ENCODE data around the gene PHC2. TPM values are rescaled to one million over a fixed set of nuclear protein-coding genes. Genes with fewer than 3 reads are reported as not detected.
"Not testable (repeated sequence)": the region's sequence is repeated elsewhere in the genome, so short reads cannot be mapped to it uniquely, and the experiment has no call there.

Gene PHC2
- total and polyA plus RNA-seq, 9 donors: 53.1 to 77.9 (median 69.4) TPM

DNA sequence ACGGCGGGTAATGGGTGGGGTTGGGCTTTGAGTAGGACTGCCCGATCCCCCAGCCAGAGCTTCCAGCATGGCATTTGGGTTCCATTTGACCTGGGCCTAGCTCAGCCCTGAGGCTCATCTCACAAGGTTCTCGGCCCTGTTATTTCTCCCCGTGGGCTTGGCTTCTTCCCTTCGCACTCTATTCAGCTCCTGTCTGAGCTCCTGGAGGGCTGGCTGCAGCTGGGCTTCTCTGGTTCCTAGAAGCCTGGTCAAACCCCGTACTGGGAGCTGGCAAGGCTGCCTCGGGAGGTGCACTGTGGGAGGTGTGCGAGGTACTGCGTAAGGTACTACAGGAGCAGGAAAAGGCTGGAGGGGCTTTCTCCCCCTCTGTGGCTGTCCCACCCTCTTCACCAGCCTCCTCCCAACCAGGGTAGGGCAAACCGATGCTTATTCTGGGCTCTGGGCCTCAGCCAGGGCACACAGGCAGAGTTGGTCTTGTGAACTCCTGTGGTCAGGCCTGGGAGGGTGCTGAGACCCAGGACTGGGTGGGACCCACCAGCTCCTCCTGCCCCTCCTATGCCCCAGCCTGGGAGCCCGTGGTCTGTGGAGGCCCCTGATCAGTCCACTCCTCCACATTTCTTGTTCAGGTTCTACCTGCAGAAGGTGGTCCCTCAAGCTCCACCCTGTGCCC lies 110.8 kb downstream of the PHC2 start:
- Histone ChIP-seq H3K27me3 (ENCODE audit: control insufficient read depth, insufficient read depth, low read length) (peaks cover 2% of the 10 kb centered on the region), H3K4me1 (ENCODE audit: control insufficient read depth, insufficient read depth, low read length) (no peaks in the 10 kb centered on the region), H3K4me3 (ENCODE audit: low read length) (no peak overlapping the region), H3K27ac (ENCODE audit: low read length) (no peak overlapping the region), H3K9me3 (replicated peaks; ENCODE audit: control insufficient read depth, low read depth, low read length) (no peaks in the 10 kb centered on the region), H3K36me3 (ENCODE audit: control insufficient read depth, insufficient read depth, low read length) (peaks cover 36% of the 10 kb centered on the region)
- WGBS (ENCODE audit: insufficient coverage): 57% methylated on average over 2 of the region's 12 CpGs
- DNase-seq: no peak

DNA sequence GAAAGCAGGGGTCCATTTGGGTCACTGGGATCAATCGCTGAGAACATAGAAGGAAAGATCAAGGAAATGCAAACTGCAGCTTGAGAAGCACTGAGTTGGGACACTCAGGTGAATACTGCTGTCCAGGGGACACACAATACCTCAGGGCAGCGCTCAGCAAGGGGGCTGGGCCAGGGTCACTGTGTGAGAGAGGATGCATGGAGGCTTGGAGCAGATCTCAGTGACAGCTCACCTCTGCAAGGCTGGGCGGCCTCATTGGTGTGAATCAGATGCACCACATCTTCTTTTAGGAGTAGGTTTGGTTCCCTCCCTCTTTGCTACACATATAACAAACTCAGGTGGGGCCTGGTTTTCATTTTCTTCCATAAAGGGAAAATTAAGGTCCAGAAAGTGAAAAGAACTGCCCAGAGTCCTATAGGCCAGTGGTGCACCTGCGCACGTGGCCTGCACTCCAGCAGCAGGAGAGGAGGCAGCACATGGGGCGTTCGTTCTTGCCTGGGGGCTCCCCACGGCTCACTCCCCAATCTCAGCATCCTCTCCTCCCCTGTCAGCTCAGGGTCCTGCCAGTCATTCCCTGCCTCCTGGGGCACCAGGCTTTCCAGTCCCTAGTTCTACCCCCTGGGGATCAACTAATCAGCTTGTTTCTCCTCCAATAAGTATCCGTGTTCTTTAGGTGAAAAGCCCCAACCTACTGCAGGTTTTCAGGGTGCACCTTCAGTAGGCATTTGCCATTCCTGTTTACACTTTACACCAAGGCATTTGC lies 111.5 kb downstream of the PHC2 start:
- H3K27ac ChIP-seq (ENCODE audit: low read length): no peak overlapping the region
- no peaks in the 10 kb centered on the region for H3K4me1 ChIP-seq (ENCODE audit: control insufficient read depth, insufficient read depth, low read length)
- no peak for DNase-seq
- H3K4me3 ChIP-seq (ENCODE audit: low read length): no peak overlapping the region
- WGBS (ENCODE audit: insufficient coverage): 80% methylated on average over 7 of the region's 9 CpGs
- H3K36me3 ChIP-seq (ENCODE audit: control insufficient read depth, insufficient read depth, low read length): peaks cover 29% of the 10 kb centered on the region
- H3K9me3 ChIP-seq (replicated peaks; ENCODE audit: control insufficient read depth, low read depth, low read length): no peaks in the 10 kb centered on the region
- peaks cover 2% of the 10 kb centered on the region for H3K27me3 ChIP-seq (ENCODE audit: control insufficient read depth, insufficient read depth, low read length)

DNA sequence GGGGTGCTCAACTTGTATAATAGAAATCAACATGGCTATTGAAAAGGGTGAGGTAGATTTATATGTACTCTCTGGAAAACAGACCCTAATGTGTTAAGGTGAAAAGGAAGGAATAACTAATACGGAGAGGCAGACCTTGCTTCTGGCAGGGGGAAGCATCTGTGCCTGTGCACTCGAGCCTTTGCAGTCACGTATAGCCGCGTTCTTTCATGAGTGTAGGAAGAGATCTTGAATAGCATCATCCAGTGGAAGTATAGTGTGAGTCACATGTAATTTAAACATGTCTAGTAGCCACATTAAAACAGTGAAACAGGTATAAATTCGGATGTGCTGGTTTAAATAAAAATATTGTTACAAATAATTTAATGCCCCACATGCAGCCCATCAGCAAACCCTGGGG lies 112.9 kb downstream of the PHC2 start:
- H3K27ac ChIP-seq (ENCODE audit: low read length): no peak overlapping the region
- H3K9me3 ChIP-seq (replicated peaks; ENCODE audit: control insufficient read depth, low read depth, low read length): no peaks in the 10 kb centered on the region

DNA sequence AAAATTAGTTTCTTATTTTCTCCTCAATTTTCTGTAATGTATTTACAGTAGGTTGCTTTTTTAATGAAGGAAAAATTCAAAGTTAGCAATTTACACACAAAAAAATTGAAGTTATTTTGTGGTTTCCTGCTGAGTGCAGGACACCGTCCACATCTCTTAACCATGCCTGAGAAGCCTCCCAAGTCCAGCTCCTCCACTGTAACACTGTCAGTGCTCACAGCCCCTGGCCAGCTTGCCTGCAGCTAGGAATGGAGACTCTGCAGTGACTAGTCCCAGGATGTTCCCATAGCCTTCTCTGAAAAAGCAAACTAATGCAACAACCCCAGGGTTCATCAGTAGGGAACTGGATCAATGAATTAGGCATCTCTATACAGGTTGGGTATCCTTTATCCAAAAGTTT lies 113.5 kb downstream of the PHC2 start:
- 60% methylated on average over 1 of the region's 1 CpG for WGBS (ENCODE audit: insufficient coverage)
- Histone ChIP-seq H3K4me1 (ENCODE audit: control insufficient read depth, insufficient read depth, low read length) (no peaks in the 10 kb centered on the region), H3K4me3 (ENCODE audit: low read length) (no peak overlapping the region), H3K27me3 (ENCODE audit: control insufficient read depth, insufficient read depth, low read length) (peaks cover 2% of the 10 kb centered on the region), H3K36me3 (ENCODE audit: control insufficient read depth, insufficient read depth, low read length) (peaks cover 9% of the 10 kb centered on the region), H3K27ac (ENCODE audit: low read length) (no peak overlapping the region), H3K9me3 (replicated peaks; ENCODE audit: control insufficient read depth, low read depth, low read length) (no peaks in the 10 kb centered on the region)
- no peak for DNase-seq

More for the DNA sequence above, 112.9 kb downstream of the PHC2 start:
- WGBS (ENCODE audit: insufficient coverage): 50% methylated on average over 1 of the region's 6 CpGs
- Histone ChIP-seq H3K4me1 (ENCODE audit: control insufficient read depth, insufficient read depth, low read length) (no peaks in the 10 kb centered on the region), H3K36me3 (ENCODE audit: control insufficient read depth, insufficient read depth, low read length) (peaks cover 15% of the 10 kb centered on the region), H3K27me3 (ENCODE audit: control insufficient read depth, insufficient read depth, low read length) (peaks cover 2% of the 10 kb centered on the region), H3K4me3 (ENCODE audit: low read length) (no peak overlapping the region)
- DNase-seq: no peak

DNA sequence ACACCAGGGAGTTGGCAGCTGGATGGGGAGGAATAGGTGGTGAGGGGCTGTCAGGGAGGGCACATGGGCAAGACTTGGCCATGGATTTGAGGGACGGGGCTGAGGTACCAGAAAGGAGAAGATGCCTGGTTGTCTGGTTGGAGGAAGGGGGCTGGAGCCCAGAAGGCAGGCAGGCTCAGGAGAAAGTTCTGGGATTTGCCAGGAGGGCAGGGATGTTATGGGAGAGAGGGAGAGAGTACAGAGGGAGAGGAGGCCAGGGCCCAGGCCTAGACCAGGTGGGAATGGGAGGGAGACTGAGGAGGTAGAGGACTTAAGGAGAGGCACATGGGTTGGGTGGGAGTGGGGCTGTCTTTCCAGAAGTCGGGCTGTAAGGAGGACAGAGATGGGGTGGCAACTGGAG lies 114.3 kb downstream of the PHC2 start:
- peaks cover 2% of the 10 kb centered on the region for H3K27me3 ChIP-seq (ENCODE audit: control insufficient read depth, insufficient read depth, low read length)
- no peaks in the 10 kb centered on the region for H3K9me3 ChIP-seq (replicated peaks; ENCODE audit: control insufficient read depth, low read depth, low read length)
- 72% methylated on average over 2 of the region's 2 CpGs for WGBS (ENCODE audit: insufficient coverage)
- H3K27ac ChIP-seq (ENCODE audit: low read length): no peak overlapping the region
- no peak overlapping the region for H3K4me3 ChIP-seq (ENCODE audit: low read length)
- peaks cover 6% of the 10 kb centered on the region for H3K36me3 ChIP-seq (ENCODE audit: control insufficient read depth, insufficient read depth, low read length)
- H3K4me1 ChIP-seq (ENCODE audit: control insufficient read depth, insufficient read depth, low read length): no peaks in the 10 kb centered on the region
- DNase-seq: no peak

DNA sequence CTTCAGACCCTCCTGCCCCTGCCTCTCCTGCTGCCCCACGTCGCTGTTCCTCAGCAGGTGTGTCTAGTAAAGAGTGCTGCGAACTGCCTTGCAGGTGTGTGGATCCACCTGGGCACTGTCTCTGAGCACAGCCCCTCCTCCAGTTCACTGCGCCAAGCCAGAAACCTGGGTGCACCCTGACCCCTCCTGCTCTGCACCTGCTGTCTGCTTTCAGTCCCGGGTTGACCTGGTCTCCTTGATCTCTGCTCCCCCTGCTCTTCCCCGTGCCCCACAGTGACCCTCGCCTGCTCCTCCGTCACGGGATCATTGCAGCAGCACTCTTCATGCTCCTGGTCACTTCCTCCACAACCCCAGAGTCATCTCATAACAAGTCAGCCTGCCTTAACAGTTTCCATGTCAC lies 116.5 kb downstream of the PHC2 start:
- Histone ChIP-seq H3K27me3 (ENCODE audit: control insufficient read depth, insufficient read depth, low read length) (peaks cover 2% of the 10 kb centered on the region), H3K36me3 (ENCODE audit: control insufficient read depth, insufficient read depth, low read length) (no peaks in the 10 kb centered on the region), H3K27ac (ENCODE audit: low read length) (no peak overlapping the region), H3K4me3 (ENCODE audit: low read length) (no peak overlapping the region), H3K9me3 (replicated peaks; ENCODE audit: control insufficient read depth, low read depth, low read length) (no peaks in the 10 kb centered on the region), H3K4me1 (ENCODE audit: control insufficient read depth, insufficient read depth, low read length) (no peaks in the 10 kb centered on the region)
- WGBS (ENCODE audit: insufficient coverage): 86% methylated on average over 9 of the region's 9 CpGs
- DNase-seq: no peak

DNA sequence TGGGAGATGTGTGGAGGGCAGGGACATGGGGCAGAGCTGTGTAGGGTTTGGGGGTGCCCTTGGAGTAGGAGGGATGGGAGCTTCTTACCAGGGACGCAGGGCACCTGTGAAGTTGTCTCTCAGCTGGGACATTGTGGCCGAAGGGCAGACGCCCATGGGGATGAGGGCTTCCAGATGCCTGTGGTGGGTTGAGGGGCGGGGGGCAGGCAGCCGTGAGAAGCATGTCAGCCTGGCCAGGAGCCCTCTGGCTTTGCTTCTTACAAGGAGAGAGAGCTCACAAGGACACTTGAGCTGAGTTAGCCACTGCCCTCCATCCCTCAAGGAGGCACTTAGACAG lies 118.5 kb downstream of the PHC2 start:
- H3K36me3 ChIP-seq (ENCODE audit: control insufficient read depth, insufficient read depth, low read length): no peaks in the 10 kb centered on the region
- DNase-seq: no peak
- H3K4me3 ChIP-seq (ENCODE audit: low read length): no peak overlapping the region
- 72% methylated on average over 4 of the region's 5 CpGs for WGBS (ENCODE audit: insufficient coverage)
- H3K4me1 ChIP-seq (ENCODE audit: control insufficient read depth, insufficient read depth, low read length): no peaks in the 10 kb centered on the region
- H3K27ac ChIP-seq (ENCODE audit: low read length): no peak overlapping the region
- no peaks in the 10 kb centered on the region for H3K9me3 ChIP-seq (replicated peaks; ENCODE audit: control insufficient read depth, low read depth, low read length)
- no peaks in the 10 kb centered on the region for H3K27me3 ChIP-seq (ENCODE audit: control insufficient read depth, insufficient read depth, low read length)

DNA sequence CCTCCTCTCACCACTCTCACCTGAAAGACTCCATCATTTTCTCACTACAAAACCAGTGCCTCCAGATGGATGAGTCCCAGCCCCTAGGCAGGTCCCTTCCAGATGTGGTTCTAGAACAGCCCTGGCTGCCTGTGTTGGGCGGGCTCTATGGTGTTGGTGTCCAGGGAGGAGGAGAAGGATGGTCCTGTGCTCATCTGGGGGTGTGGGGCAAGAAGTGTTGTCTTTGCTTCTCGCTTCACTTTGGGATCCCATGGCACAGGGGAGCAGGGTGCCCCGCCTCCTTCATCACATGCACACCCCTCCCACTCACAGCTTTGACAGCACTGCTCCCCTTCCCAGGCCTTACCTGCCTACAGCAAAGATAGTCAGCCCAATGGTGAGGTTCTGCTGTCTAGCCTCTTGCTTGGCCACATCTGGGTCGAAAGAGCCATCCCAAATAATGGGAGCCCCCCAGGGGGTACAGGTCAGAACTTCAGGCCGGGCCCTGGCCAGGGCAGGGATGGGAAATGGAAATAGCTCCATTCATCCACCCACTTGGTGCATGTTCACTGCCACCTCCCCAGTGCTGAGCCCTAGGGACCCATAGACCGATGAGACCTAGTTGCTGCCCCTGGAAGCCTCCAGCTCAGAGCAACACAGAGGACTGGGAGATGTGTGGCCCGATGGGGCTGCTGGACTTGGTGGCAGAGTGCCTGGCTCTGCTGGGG lies 119.0 kb downstream of the PHC2 start:
- H3K27ac ChIP-seq (ENCODE audit: low read length): no peak overlapping the region

DNA sequence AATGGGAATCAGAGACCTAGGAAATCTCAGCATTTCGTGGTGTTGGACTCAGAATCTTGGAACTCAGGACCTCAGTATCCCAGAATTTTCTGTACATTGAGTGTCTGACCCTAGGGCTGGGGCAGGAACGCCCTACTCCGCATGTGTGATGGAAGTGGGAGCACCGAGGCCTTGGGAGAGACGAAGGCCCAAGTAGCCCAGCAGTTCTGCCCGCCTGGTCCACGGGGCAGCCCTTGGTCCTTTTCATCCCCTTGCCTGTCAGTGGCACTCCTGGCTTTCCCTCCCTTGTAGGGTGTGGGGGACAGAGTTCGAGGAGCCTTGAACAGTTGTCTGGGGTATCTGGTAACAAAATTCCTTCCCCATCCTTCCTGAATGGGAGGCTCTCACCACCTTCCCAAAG lies 120.2 kb downstream of the PHC2 start:
- peaks cover 6% of the 10 kb centered on the region for H3K4me1 ChIP-seq (ENCODE audit: control insufficient read depth, insufficient read depth, low read length)
- WGBS (ENCODE audit: insufficient coverage): 82% methylated on average over 2 of the region's 8 CpGs
- DNase-seq: no peak
- no peaks in the 10 kb centered on the region for H3K9me3 ChIP-seq (replicated peaks; ENCODE audit: control insufficient read depth, low read depth, low read length)
- no peak overlapping the region for H3K27ac ChIP-seq (ENCODE audit: low read length)
- H3K36me3 ChIP-seq (ENCODE audit: control insufficient read depth, insufficient read depth, low read length): no peaks in the 10 kb centered on the region
- no peak overlapping the region for H3K4me3 ChIP-seq (ENCODE audit: low read length)
- peaks cover 8% of the 10 kb centered on the region for H3K27me3 ChIP-seq (ENCODE audit: control insufficient read depth, insufficient read depth, low read length)

More for the DNA sequence above, 119.0 kb downstream of the PHC2 start:
- no peak overlapping the region for H3K4me3 ChIP-seq (ENCODE audit: low read length)
- 91% methylated on average over 2 of the region's 7 CpGs for WGBS (ENCODE audit: insufficient coverage)
- H3K9me3 ChIP-seq (replicated peaks; ENCODE audit: control insufficient read depth, low read depth, low read length): no peaks in the 10 kb centered on the region
- no peak for DNase-seq
- H3K4me1 ChIP-seq (ENCODE audit: control insufficient read depth, insufficient read depth, low read length): peaks cover 2% of the 10 kb centered on the region
- H3K27me3 ChIP-seq (ENCODE audit: control insufficient read depth, insufficient read depth, low read length): peaks cover 2% of the 10 kb centered on the region
- H3K36me3 ChIP-seq (ENCODE audit: control insufficient read depth, insufficient read depth, low read length): no peaks in the 10 kb centered on the region

DNA sequence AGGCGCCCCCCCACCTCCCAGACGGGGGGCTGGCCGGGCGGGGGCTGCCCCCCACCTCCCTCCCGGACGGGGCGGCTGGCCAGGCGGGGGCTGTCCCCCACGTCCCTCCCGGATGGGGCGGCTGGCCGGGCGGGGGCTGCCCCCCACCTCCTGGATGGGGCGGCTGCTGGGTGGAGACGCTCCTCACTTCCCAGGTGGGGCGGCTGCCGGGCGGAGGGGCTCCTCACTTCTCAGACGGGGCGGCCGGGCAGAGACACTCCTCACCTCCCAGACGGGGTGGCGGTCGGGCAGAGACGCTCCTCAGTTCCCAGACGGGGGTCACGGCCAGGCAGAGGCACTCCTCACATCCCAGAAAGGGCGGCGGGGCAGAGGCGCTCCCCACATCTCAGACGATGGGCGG lies 121.5 kb downstream of the PHC2 start:
- not testable (repeated sequence) for H3K9me3 ChIP-seq (replicated peaks; ENCODE audit: control insufficient read depth, low read depth, low read length); H3K4me3 ChIP-seq (ENCODE audit: low read length); DNase-seq; H3K27me3 ChIP-seq (ENCODE audit: control insufficient read depth, insufficient read depth, low read length); H3K4me1 ChIP-seq (ENCODE audit: control insufficient read depth, insufficient read depth, low read length); H3K27ac ChIP-seq (ENCODE audit: low read length); H3K36me3 ChIP-seq (ENCODE audit: control insufficient read depth, insufficient read depth, low read length)
- 96% methylated on average over 14 of the region's 32 CpGs for WGBS (ENCODE audit: insufficient coverage)
